HG03135 (cell line): ENCODE measurements around the gene ONECUT3.

Experiments used
- ATAC-seq: cut with Tn5 transposase; IDR thresholded peaks from one replicate; pipeline ENCODE4 v1.9.1; 2021; ENCODE audit warnings: mild to moderate bottlenecking, moderate library complexity; ENCODE audit not compliant: unreplicated experiment

Gene ONECUT3

DNA sequence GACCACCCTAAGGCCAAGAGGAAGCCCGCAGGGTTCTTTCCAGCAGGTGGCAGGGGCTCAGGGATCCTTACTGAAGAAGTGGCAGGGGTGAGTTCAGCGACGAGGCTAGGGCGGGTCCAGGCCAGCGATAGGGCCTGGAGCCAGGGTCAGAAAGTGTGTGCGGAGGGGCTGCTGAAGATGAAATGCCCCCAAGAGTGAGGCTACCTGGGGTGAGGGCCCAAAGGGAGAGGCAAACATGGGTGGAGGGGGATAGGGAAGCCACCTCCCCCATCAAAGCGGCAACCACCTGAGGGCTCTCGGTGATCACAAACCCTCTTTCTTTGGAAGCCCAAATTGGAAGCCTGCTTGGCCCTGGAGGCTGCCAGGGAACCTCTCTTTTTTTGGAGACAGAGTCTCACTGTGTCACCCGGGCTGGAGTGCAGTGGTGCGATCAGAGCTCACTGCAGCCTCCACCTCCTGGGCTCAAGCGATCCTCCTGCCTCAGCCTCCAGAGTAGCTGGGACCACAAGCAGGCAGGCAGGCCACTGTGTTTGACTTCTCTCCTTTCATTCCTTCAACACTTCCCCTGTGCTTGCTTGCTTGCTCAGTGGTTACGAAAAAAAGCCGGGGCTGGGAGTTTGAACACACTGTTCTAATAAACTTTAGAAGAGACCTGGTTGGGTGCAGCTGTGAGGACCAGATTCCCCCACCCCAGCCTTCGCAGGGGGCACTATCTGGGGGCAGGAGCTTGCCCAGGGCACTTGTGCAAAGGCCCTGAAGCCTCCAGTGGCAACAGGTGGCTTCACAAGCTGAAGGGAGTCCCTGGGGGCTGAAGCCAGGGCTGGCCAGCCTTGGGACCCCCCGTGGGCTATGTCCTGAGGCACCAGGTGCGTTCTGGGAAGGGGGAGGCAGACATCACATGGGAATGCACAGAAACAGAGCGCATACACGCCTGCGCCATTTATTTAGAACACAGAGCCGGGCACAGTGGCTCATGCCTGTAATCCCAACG is 60.2 kb downstream of the ONECUT3 start:
- ATAC-seq: no peak

- ATAC-seq: no peak
Measured at GRCh38 chr19:1814391-1814790, 61.1 kb downstream of the ONECUT3 start.

DNA sequence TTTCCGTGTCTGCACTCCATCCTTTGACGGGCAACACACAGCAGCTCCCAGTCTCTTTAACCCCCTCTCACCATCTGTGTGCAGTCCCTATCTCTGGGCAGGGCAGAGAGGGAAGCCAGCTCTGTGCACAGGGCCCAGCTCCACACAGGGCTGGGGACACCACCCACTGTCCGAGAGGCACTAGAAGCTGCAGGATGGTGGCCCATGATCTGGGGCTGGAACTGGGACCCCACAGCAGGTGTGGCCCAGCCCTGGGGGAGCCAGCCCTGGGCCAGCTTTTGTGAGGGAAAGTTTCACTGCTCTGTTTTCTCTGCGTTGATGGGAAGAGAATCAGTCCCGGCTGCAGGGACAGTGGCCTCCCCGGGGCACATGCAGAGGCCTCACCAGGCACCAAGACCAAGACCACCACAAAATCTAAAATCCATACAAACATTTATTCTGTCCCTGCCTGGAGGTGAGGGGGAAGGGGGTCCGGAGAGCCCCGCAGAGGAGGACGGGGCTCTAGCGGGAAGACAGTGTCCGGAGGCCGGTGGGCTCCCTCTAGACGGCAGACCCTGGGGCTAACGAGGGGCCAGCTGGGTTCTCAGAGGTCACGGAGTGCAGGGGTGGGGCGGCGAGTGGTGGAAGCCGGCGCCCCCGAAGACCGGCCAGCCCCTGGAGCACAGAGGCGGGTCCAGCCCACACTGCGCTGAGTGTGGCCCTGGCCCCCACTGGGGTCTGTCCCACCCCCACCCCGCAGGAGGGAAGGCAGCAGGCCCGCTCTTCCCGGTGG is 61.7 kb downstream of the ONECUT3 start:
- ATAC-seq: no peak

- no peak for ATAC-seq
Measured at GRCh38 chr19:1815605-1816529, 62.6 kb downstream of the ONECUT3 start.

DNA sequence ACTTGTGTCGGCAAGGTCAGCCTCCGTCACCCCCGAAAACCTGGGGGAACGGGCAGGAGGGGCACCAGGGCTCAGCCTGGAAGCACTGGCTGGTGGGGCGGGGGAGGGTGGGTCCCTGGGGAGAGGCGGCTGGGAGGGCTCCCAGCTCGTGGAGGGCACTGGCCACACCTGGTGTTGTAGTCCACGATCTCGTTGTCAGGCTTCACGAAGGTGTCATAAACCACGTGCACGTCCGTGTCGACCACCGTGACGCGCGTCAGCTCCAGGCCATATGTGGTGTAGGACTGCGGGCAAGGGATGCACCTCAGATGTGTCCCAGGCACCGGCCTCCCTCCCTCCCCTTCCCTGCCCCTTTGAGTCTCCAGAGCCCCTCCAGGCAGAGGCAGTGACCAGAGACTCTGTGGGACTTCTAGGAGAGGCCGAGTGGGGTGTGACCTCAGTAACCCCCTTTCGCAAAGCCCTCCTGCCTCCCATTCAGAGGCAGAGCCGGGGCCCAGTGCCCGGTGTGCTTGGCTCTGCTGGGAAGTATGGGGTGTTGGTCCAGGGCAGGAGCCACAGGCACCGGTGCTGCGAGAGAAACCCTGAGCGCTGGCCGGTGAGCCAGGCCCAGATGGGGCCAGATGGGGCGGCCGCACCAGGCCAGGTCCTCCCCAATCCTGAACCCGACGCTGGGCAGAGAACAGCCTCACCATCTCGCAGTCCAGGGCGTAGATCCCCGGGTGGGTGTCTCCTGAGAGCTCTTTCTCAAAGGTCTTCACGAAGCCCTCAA is 63.4 kb downstream of the ONECUT3 start:
- no peak for ATAC-seq

DNA sequence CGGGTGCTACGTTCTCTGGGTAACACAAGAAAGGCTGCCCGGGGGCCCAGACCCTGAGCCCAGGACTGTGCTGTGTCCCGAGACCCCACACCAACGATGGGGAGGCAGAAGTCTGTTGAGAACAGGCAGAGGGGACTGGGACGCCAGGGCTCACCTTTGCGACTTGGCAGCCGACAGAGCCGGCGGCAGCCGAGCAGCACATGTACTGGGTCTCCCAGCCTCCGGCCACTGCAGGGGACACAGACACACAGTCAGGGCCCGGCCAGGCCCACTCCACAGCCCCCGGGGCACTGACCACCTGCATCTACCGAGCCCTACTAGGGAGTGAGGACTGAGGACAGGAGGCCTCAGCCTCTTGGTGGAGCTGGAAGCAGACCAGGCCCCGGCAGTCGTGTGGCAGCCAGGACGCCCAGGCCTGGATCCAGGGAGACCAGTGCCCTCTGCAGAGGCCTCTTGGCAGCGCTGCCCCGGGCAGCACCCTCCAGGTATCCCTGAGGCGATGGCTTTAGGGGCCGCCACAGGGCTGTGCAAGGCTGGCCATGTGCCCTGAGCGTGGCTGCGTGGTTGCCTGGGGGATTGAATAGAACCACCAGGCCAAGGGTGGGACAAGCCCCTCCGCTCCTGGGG is 64.4 kb downstream of the ONECUT3 start:
- no peak for ATAC-seq

DNA sequence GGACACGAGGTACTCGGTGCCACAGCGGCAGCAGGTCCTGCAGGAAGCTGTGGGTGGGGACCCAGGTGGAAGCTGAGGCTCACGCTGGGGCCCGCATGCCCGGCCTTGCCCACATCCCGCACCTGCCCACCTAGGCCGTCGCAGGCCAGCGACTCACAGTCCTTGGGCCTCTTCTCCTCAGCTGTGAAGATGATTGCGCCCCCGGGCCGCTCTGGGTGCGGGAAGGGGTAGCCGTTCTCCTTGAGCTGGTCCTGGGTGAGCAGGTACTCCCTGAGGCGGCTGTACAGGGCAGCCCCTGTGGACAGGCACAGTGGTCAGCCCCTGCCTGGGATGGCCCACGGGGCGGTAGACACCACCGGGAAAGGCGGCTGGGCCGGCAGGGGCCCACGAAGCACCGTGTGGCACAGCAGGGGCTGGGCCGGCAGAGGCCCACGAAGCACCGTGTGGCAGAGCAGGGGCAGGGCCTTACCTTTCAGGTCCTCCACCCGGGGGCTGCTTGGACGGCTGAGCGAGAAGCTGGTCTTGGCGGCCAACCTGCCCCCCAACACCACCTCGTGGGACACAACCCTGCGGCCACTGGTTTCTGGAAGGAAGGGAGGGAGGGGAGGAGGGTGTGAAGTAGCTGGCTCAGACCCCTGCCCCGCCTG is 65.4 kb downstream of the ONECUT3 start:
- ATAC-seq: no peak

- ATAC-seq: no peak
Measured at GRCh38 chr19:1819341-1820255, 66.3 kb downstream of the ONECUT3 start.

- no peak for ATAC-seq
Measured at GRCh38 chr19:1822210-1822609, 68.9 kb downstream of the ONECUT3 start.

DNA sequence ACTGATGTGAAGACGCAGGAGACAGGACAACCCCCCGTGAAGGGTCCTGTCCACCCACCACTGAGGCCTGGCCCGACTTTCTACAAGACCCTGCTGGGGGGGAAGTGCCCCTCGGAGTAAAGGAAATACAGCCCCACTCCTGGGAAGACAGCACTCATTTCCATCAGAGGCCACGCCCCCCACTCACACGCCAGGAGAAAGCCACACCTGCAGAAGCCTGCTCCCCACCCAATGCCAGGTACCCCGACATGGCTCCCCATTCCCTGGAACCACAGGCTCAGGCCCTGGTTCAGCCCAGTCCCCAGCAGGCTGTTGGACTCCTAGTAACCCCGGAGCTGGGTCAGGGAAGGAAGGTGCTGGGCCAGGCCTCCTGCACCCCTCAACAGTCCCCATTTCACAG is 69.7 kb downstream of the ONECUT3 start:
- ATAC-seq: no peak

DNA sequence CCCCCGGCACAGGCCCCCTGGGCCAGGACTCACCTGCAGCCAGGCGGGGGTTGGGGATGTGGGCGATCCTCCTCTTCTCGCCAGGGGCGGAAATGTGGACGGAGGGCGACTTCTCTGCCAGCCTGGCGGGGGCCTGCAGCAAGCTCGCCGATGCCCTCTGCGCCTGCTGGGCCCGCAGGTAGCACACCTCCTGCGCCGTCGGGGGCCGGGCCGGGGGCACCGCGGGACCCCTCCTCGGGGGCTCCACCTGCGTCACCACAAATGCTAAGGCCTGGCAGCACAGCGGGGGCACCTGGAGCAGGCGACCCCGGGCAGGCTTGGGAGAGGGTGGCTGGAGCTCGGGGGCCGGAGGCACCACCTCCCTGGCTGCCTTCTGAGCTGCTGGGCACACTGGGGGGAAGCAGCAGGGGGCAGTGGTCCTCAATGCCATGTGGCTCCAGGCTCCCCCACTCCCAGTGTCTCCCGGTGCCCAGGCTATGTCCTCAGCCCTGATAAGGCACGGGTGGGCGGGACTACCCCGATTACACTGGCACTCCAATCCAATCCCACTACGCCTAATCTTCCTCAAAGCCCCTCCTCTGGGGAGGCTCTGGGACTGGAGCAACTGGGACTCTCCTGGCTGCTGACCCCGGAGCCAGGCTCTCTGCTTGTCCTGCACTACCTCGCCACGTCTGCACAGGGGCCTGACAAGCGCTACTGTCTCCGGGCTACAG is 70.4 kb downstream of the ONECUT3 start:
- no peak for ATAC-seq

DNA sequence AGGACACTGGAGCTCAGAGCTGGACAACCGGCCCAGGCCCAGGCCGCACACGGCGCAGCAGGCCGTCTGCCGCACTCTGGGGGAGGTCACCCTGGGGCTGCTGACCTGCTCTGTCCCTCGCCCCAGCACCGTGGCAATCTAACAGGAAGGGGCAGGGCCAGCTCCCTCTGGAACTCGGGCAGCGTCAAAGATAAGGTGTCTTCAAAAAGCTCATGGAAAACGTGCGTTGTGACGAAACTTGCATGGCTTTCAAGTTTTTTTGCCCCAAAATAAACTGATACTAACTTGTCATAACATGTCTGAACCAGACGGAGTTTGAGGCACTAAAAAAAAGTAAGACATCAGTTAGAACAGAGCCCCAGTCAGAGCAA is 70.9 kb downstream of the ONECUT3 start:
- no peak for ATAC-seq

GRCh38 chr19:1825909-1826556 is 72.7 kb downstream of the ONECUT3 start:
- no peak for ATAC-seq

DNA sequence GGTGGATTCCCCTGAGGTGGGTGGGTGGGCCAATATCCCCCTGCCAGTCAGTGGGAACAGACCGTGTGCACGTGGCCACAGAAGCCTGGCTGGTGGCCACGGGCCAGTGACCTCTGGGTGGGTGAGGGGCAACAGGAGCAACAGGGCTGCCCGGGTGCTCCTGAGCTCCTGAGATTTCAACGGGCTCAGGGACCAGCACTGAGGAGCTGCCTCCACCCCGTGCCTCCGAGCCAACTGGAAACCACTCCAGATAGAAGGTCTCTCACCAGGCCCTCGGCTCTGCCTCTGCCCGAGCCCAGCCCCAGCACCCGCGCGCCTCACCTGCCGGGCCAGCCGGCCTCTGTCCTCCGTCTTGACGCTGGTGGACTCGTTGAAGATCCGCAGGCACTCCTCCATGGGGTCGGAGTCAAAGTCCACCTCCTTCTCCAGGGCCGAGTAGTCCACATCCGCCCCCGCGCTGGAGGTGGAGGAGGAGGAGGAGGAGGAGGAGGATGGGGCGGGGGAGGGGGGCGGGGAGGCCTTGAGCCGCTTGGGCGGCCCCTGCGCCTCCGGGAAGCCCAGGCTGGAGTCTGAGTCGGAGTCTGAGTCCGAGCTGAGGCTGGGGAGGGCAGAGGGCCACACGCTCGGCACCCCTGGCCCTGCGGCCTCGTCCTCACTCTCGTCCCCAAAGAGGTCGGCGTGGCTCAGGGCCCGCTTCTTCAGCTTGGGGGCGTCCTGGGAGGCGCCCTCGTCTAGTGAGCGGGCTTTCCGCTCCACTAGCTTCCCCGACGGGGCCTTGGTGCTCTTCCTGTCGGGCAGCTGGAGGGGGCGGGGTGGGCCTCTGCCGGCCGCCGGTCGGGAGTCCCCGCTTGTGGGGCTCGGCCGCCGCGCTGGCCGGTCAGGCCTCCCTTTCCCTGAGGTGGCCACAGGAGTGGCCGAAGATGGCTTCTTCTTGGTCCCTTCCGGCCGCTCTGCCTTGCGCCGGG is 73.5 kb downstream of the ONECUT3 start:
- ATAC-seq: no peak

GRCh38 chr19:1827566-1828278 is 74.4 kb downstream of the ONECUT3 start:
- no peak for ATAC-seq
